ENCODE results near the gene CACNA1I. TPM values are rescaled to one million over a fixed set of nuclear protein-coding genes. Genes with fewer than 3 reads are reported as not detected.

CACNA1I gene
- total RNA-seq, 1 experiment from 2014 or later = 2.1 TPM

- DNase-seq (ENCODE audit: low spot score) = no peak
These were observed 3.2 kb upstream of the CACNA1I start for GRCh38 chr22:39567135-39567946.

More at GRCh38 chr22:39567135-39567946, 3.2 kb upstream of the CACNA1I start:
- Mint-ChIP-seq H3K9me3 (peaks cover 10% of the 10 kb centered on the region), H3K27me3 (ENCODE audit: low read depth) (no peaks in the 10 kb centered on the region; the same call in 1 of the 2 replicates), H3K36me3 (no peaks in the 10 kb centered on the region), H3K27ac (no peak overlapping the region), H3K4me3 (no peak overlapping the region), H3K4me1 (peaks cover 4% of the 10 kb centered on the region; the same call in 1 of the 2 replicates)
- ChIA-PET CTCF (interaction anchor here (0.6 to 1.2 kb wide), 7 partner anchors 10 to 595 kb away, joined by 3 to 4 read pairs (median 3); no protein-coding TSS in a partner anchor), POLR2A (interaction anchor here (0.6 kb wide), 1 partner anchor 512 kb away, joined by 4 read pairs; no protein-coding TSS in a partner anchor)
- peak; percentile 58 for ATAC-seq
- no peak for TF ChIP-seq EMX1 (CRISPR knock-in tag; IDR thresholded peaks at IDR 0.05)
- no peak for TF ChIP-seq FOXJ3 (CRISPR knock-in tag; IDR thresholded peaks at IDR 0.05; ENCODE audit: borderline replicate concordance)
- TF ChIP-seq ATF1 (CRISPR knock-in tag; IDR thresholded peaks at IDR 0.05) = no peak
- no peak for TF ChIP-seq STAT6 (CRISPR knock-in tag; conservative IDR thresholded peaks at IDR 0.05; ENCODE audit: low read depth)
- TF ChIP-seq ARID4B (CRISPR knock-in tag; IDR thresholded peaks at IDR 0.05; ENCODE audit: borderline replicate concordance) = no peak
- no peak for TF ChIP-seq IRF1 (CRISPR knock-in tag; IDR thresholded peaks at IDR 0.05)
- TF ChIP-seq AR (CRISPR knock-in tag; IDR thresholded peaks at IDR 0.05) = no peak
- no peak for TF ChIP-seq NFE2L1 (CRISPR knock-in tag; IDR thresholded peaks at IDR 0.05)
- TF ChIP-seq HMGXB4 (CRISPR knock-in tag; IDR thresholded peaks at IDR 0.05) = no peak
- TF ChIP-seq ZNF416 (CRISPR knock-in tag; IDR thresholded peaks at IDR 0.05) = no peak
- TF ChIP-seq IRF2 (CRISPR knock-in tag; IDR thresholded peaks at IDR 0.05; ENCODE audit: borderline replicate concordance, low read depth) = no peak
- TF ChIP-seq MLX (CRISPR knock-in tag; IDR thresholded peaks at IDR 0.05) = no peak
- TF ChIP-seq NFATC4 (CRISPR knock-in tag; IDR thresholded peaks at IDR 0.05) = no peak
- no peak for TF ChIP-seq SMAD3 (CRISPR knock-in tag; IDR thresholded peaks at IDR 0.05; ENCODE audit: borderline replicate concordance)
- TF ChIP-seq ZNF532 (CRISPR knock-in tag; IDR thresholded peaks at IDR 0.05; ENCODE audit: borderline replicate concordance) = no peak
- no peak for TF ChIP-seq TEAD4 (CRISPR knock-in tag; IDR thresholded peaks at IDR 0.05)
- no peak for TF ChIP-seq NFYB (CRISPR knock-in tag; conservative IDR thresholded peaks at IDR 0.05; ENCODE audit: low read depth)
- TF ChIP-seq GABPB1 (CRISPR knock-in tag; IDR thresholded peaks at IDR 0.05) = no peak
